Measurements from ENCODE around the gene PNMT.
"Not testable (repeated sequence)": the region's sequence is repeated elsewhere in the genome, so short reads cannot be mapped to it uniquely, and the experiment has no call there.

The PNMT gene

DNA sequence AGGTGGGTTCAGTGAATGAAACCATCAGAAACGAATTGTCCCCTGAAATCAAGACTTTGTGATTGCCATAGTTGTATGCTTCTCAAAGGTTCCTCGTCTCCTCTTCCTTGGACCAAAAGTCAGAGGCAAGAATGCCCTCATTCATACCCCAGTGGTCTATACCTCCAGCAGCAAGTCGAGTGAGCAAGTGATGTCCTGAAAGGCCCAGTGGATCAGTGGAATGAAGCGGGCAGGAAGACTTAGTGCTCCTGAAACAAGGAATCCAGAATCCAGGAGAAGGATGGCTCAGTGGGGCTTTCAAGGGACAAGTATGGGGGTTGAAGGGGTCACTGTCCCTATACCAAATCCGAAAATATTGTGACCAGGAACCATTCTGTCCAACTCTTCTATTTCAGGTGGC lies 26.3 kb downstream of the PNMT start:
- TF ChIP-seq CTCF (IDR thresholded peaks at IDR 0.05; ENCODE audit: insufficient read depth, low read depth, low read length, missing control alignments) = no peak

GRCh38 chr17:39695089-39695474 lies 26.8 kb downstream of the PNMT start:
- no peak for TF ChIP-seq CTCF (IDR thresholded peaks at IDR 0.05; ENCODE audit: insufficient read depth, low read depth, low read length, missing control alignments)
- no peak overlapping the region for H3K4me3 ChIP-seq (ENCODE audit: low read length)
- DNase-seq (ENCODE audit: low read depth) = no peak

More for the DNA sequence above, 26.3 kb downstream of the PNMT start:
- DNase-seq (ENCODE audit: low read depth) = no peak
- no peak overlapping the region for H3K4me3 ChIP-seq (ENCODE audit: low read length)

DNA sequence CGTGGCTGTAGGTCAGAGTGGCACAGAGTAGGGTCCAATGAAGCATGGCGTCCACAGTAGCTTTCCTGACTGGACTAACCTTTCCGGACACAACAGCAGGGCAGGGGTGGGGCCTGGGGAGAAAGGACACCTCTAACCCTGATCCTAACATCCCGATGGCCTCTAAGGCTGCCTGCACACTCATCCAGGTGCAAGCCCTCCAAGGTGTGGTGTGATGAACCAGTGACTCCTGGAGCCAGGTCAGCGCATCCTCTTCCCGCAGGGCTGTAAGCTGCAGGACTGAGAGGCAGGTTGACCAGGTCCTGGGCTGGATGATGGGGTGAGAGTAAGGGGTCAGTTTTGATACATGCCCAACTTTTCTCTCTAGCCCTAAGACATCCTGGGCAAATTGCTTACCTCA lies 28.5 kb downstream of the PNMT start:
- no peak for TF ChIP-seq CTCF (IDR thresholded peaks at IDR 0.05; ENCODE audit: insufficient read depth, low read depth, low read length, missing control alignments)
- no peak for DNase-seq (ENCODE audit: low read depth)
- no peak overlapping the region for H3K4me3 ChIP-seq (ENCODE audit: low read length)

- no peak for TF ChIP-seq CTCF (IDR thresholded peaks at IDR 0.05; ENCODE audit: insufficient read depth, low read depth, low read length, missing control alignments)
- H3K4me3 ChIP-seq (ENCODE audit: low read length) = no peak overlapping the region
- DNase-seq (ENCODE audit: low read depth) = no peak
Measured at GRCh38 chr17:39697961-39698360, 29.7 kb downstream of the PNMT start.

DNA sequence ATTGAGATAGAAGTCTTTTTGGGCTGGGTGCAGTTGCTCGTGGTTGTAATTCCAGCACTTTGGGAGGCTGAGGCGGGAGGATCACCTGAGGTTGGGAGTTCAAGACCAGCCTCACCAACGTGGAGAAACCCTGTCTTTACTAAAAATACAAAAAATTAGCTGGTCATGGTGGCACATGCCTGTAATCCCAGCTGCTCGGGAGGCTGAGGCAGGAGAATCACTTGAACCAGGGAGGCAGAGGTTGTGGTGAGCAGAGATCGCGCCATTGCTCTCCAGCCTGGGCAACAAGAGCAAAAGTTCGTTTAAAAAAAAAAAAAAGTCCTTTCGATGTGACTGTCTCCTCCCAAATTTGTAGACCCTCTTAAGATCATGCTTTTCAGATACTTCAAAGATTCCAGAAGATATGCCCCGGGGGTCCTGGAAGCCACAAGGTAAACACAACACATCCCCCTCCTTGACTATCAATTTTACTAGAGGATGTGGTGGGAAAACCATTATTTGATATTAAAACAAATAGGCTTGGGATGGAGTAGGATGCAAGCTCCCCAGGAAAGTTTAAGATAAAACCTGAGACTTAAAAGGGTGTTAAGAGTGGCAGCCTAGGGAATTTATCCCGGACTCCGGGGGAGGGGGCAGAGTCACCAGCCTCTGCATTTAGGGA lies 31.0 kb downstream of the PNMT start:
- not testable (repeated sequence) for DNase-seq (ENCODE audit: low read depth)
- peak overlapping the region; percentile 72 for H3K4me3 ChIP-seq (ENCODE audit: low read length)

DNA sequence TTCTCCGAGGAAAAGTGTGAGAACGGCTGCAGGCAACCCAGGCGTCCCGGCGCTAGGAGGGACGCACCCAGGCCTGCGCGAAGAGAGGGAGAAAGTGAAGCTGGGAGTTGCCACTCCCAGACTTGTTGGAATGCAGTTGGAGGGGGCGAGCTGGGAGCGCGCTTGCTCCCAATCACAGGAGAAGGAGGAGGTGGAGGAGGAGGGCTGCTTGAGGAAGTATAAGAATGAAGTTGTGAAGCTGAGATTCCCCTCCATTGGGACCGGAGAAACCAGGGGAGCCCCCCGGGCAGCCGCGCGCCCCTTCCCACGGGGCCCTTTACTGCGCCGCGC lies 31.5 kb downstream of the PNMT start, which contains the start of gene ERBB2:
TSS of gene ERBB2 (plus strand) at position 247 of the 330 bp plus-strand sequence. CDS start 175 bp downstream, outside the sequence.
- DNase-seq (ENCODE audit: low read depth) = peak; percentile 87
- no peak for TF ChIP-seq CTCF (IDR thresholded peaks at IDR 0.05; ENCODE audit: insufficient read depth, low read depth, low read length, missing control alignments)

DNA sequence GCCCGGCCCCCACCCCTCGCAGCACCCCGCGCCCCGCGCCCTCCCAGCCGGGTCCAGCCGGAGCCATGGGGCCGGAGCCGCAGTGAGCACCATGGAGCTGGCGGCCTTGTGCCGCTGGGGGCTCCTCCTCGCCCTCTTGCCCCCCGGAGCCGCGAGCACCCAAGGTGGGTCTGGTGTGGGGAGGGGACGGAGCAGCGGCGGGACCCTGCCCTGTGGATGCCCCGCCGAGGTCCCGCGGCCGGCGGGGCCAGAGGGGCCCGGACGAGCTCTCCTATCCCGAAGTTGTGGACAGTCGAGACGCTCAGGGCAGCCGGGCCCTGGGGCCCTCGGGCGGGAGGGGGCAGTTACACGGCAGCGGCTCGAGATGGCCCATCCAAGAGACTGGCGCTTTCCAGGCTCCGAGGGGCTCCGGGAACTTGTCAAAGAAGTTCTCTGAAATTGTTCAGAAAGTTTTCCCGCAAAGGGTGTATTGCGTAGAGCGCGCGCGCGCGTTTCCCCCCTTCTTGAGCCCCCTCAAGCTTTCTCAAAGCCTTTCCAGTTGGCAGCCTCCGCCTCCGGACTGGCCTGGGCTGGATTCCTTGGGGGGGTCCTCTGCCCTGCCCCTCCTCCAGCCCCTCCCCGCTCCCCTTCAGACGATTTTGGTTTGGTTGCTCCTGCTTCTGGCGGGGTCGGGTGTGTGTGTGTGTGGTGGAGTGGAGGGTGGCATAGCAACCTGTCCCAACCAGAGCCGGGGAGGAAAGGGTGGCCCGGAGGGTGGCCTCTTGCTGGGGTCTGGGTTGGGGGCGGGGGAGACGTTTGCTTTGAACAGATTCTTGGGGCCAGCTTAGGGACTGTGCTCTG lies 32.1 kb downstream of the PNMT start:
- no peak for TF ChIP-seq CTCF (IDR thresholded peaks at IDR 0.05; ENCODE audit: insufficient read depth, low read depth, low read length, missing control alignments)
- DNase-seq (ENCODE audit: low read depth) = peak; percentile 17
- H3K4me3 ChIP-seq (ENCODE audit: low read length) = peak overlapping the region; percentile 72

More for the DNA sequence above, 31.5 kb downstream of the PNMT start, which contains the start of gene ERBB2:
- H3K4me3 ChIP-seq (ENCODE audit: low read length) = peak within 1 kb of the TSS; percentile 72
